Nephron (organoid): ENCODE measurements around the gene DNM1.

Experiments
- H3K27ac Mint-ChIP-seq, 3 experiments: 2 replicates each; pipeline ENCODE4 v1.8.0; 2020; ENCODE audit warnings: mixed read lengths in 3 of 3, mild to moderate bottlenecking in 2 of 3, moderate library complexity in 1 of 3
- H3K27me3 Mint-ChIP-seq: 2 replicates; pipeline ENCODE4 v1.8.0; 2021; ENCODE audit warnings: low read depth, mild to moderate bottlenecking, moderate library complexity, mixed read lengths
- H3K36me3 Mint-ChIP-seq: 2 replicates; pipeline ENCODE4 v1.8.0; 2020; ENCODE audit warnings: low read depth, mixed read lengths
- H3K4me1 Mint-ChIP-seq: 2 replicates; pipeline ENCODE4 v1.8.0; 2020; ENCODE audit warnings: mixed read lengths
- H3K4me3 Mint-ChIP-seq, 3 experiments: 2 replicates each; pipeline ENCODE4 v1.8.0; 2020; ENCODE audit warnings: mild to moderate bottlenecking in 3 of 3, mixed read lengths in 3 of 3, moderate library complexity in 2 of 3
- H3K9me3 Mint-ChIP-seq: 2 replicates; pipeline ENCODE4 v1.8.0; 2020; ENCODE audit warnings: mixed read lengths
- TF ChIP-seq, protein P1 (sequence below), 3 experiments: fragments of 200-600 bp; sonication (generic); IDR thresholded peaks; one replicate each; pipeline ENCODE4 v1.5.0; 2021; ENCODE audit warnings: antibody characterized with exemption in 3 of 3; ENCODE audit not compliant: unreplicated experiment in 3 of 3

DNM1 gene

DNA sequence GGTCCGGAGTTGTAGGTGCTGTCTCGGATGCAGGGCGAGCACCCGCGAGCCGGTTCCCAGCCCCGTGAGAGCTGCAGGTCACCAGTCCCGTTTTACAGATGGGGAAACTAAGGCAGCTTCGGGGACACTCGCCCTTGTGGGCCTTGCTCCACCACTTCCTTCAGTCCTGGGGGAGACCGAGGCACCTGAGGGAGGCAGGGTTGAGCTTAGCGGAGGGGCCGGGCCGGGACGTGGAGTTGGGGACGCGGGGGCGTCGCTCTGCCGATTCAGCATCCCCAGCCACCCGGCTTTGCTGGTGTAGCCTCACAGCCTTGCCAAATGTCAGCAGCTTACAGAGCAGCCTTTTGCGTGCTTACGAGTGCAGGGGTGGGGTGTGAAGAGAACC lies 42.6 kb upstream of the DNM1 start:
- peaks cover 18% of the 10 kb centered on the region for H3K36me3 Mint-ChIP-seq
- H3K27me3 Mint-ChIP-seq: no peaks in the 10 kb centered on the region
- H3K27ac Mint-ChIP-seq: peak overlapping the region in 1 of 3 experiments; percentile 23
- TF ChIP-seq, protein P1, sequence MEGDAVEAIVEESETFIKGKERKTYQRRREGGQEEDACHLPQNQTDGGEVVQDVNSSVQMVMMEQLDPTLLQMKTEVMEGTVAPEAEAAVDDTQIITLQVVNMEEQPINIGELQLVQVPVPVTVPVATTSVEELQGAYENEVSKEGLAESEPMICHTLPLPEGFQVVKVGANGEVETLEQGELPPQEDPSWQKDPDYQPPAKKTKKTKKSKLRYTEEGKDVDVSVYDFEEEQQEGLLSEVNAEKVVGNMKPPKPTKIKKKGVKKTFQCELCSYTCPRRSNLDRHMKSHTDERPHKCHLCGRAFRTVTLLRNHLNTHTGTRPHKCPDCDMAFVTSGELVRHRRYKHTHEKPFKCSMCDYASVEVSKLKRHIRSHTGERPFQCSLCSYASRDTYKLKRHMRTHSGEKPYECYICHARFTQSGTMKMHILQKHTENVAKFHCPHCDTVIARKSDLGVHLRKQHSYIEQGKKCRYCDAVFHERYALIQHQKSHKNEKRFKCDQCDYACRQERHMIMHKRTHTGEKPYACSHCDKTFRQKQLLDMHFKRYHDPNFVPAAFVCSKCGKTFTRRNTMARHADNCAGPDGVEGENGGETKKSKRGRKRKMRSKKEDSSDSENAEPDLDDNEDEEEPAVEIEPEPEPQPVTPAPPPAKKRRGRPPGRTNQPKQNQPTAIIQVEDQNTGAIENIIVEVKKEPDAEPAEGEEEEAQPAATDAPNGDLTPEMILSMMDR (IDR thresholded peaks at IDR 0.05; ENCODE audit: unreplicated experiment in 3 of 3): no peak
- H3K4me3 Mint-ChIP-seq: peak overlapping the region; percentile 78 to 87 (median 84)
- H3K4me1 Mint-ChIP-seq: peaks cover 4% of the 10 kb centered on the region
- no peaks in the 10 kb centered on the region for H3K9me3 Mint-ChIP-seq

DNA sequence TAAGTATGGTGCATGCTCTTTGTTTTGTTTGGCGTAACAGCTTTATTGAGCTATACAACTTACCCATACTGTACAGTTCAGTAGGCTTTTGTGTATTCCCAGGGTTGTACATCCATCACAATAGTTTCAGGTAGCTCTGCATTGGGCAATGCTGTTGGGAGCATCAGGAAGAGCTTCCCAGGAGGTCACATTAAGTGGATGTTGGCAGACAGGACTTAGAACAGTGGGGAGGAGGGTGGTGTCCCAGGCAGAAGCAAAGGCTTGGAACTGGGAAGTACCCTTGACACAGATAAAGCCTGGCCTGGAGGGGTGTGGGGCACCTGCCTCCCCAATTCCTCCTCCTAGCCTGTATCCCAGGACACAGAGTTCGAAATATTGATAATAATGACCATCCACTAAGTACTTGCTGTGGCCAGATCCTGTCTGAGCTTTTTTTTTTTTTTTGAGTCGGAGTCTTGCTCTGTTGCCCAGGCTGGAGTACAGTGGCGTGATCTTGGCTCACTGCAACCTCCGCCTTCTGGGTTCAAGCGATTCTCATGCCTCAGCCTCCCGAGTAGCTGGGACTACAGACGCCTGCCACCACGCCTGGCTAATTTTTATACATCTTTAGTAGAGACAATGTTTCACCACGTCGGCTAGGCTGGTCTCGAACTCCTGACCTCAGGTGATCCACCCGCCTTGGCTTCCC lies 41.8 kb upstream of the DNM1 start:
- peaks cover 24% of the 10 kb centered on the region for H3K36me3 Mint-ChIP-seq
- peak overlapping the region in 2 of 3 experiments; percentile 5 to 23 for H3K27ac Mint-ChIP-seq
- H3K4me3 Mint-ChIP-seq: peak overlapping the region; percentile 78 to 87 (median 84)
- H3K27me3 Mint-ChIP-seq: no peaks in the 10 kb centered on the region
- TF ChIP-seq, protein P1 (IDR thresholded peaks at IDR 0.05; ENCODE audit: unreplicated experiment in 3 of 3): no peak
- peaks cover 4% of the 10 kb centered on the region for H3K4me1 Mint-ChIP-seq
- no peaks in the 10 kb centered on the region for H3K9me3 Mint-ChIP-seq

DNA sequence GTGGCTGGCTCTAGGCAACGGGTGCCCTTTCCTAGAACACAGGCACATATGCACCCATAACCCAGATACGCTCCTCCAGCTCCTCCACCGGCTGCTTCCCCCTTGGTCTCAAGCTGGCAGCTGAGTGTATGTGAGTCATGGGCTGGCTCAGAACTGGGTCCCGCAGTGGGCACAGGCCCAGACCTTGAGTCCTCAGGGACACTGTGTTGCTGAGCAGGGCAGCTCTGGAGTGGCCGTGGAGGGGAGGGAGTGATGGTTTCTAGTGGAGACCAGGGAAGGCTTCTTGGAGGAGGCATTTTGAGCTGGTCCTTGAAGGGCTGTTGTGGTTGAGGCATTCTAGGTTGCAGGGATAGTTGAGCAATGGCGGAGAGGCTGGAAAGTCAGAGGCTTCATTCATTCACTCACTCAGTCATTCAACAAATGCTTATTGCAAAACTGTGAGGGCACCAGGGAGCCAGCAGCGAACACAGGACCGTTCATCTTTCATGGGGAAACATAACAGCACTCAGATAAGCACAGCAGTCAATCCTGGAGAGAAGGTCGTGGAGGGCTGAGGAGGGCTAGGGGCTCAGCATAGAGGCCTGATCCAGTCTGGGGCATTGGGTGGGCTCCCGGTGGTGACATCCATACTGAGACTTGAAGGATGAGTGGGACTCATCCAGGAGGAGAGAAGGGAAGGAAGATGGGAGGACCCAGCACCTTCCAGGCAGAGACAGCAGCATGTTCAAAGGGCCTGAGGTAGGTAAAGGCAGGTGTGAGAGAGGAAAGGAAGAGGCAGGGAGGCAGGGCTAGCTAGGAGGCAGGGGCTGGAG lies 40.8 kb upstream of the DNM1 start:
- Mint-ChIP-seq H3K4me1 (peaks cover 4% of the 10 kb centered on the region), H3K36me3 (peaks cover 32% of the 10 kb centered on the region)

DNA sequence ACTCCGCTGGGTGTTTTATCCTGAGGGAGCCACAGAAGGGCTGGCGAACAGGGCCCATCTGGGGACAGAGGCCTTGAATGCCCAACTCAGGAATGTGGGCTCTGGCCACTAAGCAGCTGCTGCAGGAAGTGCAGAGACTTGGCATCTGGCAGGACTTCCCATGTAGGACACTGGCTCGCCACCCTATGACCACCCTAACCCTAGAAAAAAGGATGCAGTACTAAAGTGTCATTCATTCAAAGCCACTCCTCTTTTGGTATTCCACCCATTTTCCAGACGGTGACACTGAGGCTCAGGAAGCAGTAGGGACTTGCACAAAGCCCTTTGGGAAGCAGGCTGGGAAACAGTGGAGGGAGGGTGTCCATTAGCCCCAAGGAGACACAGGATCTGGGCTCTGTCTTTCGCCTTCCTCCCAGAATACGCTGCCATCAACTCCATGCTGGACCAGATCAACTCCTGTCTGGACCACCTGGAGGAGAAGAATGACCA lies 40.1 kb upstream of the DNM1 start:
- Mint-ChIP-seq H3K36me3 (peaks cover 37% of the 10 kb centered on the region), H3K9me3 (no peaks in the 10 kb centered on the region), H3K27me3 (no peaks in the 10 kb centered on the region), H3K4me1 (peaks cover 4% of the 10 kb centered on the region), H3K4me3 (no peak overlapping the region), H3K27ac (no peak overlapping the region)
- TF ChIP-seq, protein P1 (IDR thresholded peaks at IDR 0.05; ENCODE audit: unreplicated experiment in 3 of 3): no peak

More for the DNA sequence above, 40.8 kb upstream of the DNM1 start:
- H3K27me3 Mint-ChIP-seq: no peaks in the 10 kb centered on the region
- no peak overlapping the region for H3K27ac Mint-ChIP-seq
- H3K4me3 Mint-ChIP-seq: peak overlapping the region; percentile 64 to 87 (median 84)
- TF ChIP-seq, protein P1 (IDR thresholded peaks at IDR 0.05; ENCODE audit: unreplicated experiment in 3 of 3): no peak
- no peaks in the 10 kb centered on the region for H3K9me3 Mint-ChIP-seq

DNA sequence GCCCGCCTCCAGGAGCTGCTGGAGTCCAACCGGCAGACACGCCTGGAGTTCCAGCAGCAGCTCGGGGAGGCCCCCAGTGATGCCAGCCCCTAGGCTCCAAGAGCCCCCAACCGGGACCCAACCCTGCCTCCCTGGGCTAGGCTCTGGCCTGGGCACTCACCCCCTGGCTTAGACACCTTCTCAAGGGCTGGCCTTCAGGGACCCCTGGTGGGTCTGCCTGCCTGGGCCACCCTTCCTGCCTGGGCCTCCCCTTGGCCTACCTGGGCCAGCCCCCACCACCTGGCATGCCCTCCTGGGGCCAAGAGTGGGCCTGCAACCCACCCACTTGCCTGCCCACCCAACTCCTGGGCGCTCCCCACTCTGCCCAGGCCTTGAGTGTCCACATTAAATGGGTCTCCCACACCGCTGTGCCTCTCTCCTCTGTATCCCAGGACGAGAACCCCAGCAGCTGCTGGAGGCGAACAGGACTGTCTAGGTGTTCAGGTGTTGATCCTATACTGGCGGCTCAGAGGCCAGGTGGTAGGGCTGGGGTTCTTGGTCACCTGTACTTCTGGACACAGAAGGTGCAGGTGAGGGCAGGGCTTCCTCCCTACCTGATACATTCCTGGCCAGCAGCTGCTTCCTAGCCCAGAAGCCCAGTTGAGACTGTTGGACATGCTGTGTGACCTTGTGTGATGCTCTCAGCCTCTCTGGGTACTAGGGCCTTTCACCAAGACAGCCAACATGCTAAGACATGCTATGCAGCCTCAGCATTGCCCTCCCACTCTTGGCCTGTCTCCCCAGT lies 39.5 kb upstream of the DNM1 start:
- Mint-ChIP-seq H3K4me3 (peak overlapping the region in 2 of 3 experiments; percentile 43 to 48), H3K27me3 (no peaks in the 10 kb centered on the region), H3K9me3 (no peaks in the 10 kb centered on the region), H3K27ac (no peak overlapping the region), H3K4me1 (peaks cover 4% of the 10 kb centered on the region), H3K36me3 (peaks cover 40% of the 10 kb centered on the region)
- TF ChIP-seq, protein P1 (IDR thresholded peaks at IDR 0.05; ENCODE audit: unreplicated experiment in 3 of 3): no peak
